Measurements from ENCODE around the gene FUT2.

DNA sequence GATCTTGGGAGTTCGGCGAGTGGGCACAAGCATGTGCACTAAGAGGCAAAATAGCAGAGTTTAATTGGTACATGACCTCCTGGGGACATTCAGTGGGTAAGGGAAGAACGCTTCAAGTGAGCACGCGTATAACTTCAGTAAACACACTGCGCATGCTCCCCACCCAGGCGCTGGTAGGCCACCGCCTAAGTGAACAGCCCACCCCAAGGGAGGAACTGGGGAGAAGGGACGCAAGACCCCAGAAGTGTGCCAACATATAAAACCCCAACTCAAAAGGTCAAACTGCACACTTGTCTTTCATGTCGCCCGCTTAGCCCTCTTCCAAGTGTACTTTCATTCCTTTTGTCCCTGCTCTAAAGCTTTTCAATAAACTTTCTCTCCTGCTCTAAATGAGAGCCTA, 12.4 kb upstream of the FUT2 start:
- TF ChIP-seq EZH2phosphoT487 (IDR thresholded peaks at IDR 0.05; ENCODE audit: borderline replicate concordance) (no peak), CTCF (IDR thresholded peaks at IDR 0.05 in 2 of 3, conservative IDR thresholded peaks at IDR 0.05 in 1 of 3; ENCODE audit: borderline replicate concordance in 1 of 3, insufficient read depth in 1 of 3, low read depth in 2 of 3, low read length in 2 of 3) (no peak), POLR2AphosphoS5 (IDR thresholded peaks at IDR 0.05; ENCODE audit: low read depth, low read length) (no peak), MAX (IDR thresholded peaks at IDR 0.05) (no peak), POLR2A (IDR thresholded peaks at IDR 0.05; ENCODE audit: borderline replicate concordance, extremely low read depth, insufficient read depth, insufficient read length) (no peak), ZFX (IDR thresholded peaks at IDR 0.05) (no peak), REST (IDR thresholded peaks at IDR 0.05; ENCODE audit: low read depth) (no peak)

All from HCT116 (cell line).